ENCODE data around the gene MEG3. TPM values are rescaled to one million over a fixed set of nuclear protein-coding genes. Genes with fewer than 3 reads are reported as not detected.

MEG3 gene
- total RNA-seq, 2 donors from 2014 or later = 6.5 to 9.5 TPM

DNA sequence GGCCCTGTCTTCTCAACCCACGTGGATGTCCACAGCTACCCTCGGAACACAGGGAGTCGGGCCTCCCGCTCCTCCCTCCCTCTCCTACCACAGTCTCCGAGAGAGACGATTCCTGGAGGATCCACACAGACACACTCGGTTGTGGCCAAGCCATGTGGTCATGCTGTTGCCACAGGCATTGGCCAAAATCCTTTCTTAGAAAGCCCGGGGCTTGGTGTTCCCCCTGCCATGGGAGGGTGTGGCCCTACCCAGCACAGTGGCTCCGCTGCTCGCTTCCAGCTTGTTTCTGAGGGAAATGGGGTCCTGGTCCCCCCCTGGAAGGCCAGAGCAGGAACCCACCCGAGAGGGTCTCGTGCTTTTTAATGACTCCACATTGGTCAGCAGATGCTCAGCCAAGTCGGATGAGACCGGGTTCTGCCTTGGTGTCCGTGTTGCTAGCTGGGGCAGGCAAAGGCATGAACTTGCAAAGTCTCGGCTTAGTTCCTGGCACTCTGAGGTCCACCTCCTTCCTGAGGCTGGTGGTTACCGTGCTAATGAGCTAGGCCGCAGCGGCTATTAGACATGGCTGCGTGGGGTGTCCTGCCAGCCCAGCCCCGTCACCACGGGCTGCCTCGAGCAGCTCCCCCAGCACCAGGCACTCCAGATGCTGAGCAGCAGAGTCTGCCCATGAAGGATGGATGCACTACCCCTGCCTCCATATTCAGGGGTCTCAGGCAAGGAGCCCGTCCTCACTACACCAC lies 46.8 kb upstream of the MEG3 start:
- Histone ChIP-seq H3K4me3 (no peak overlapping the region), H3K4me1 (no peaks in the 10 kb centered on the region), H3K9me3 (no peaks in the 10 kb centered on the region), H3K27ac (no peak overlapping the region), H3K36me3 (no peaks in the 10 kb centered on the region), H3K27me3 (no peaks in the 10 kb centered on the region)
- TF ChIP-seq, protein P1, sequence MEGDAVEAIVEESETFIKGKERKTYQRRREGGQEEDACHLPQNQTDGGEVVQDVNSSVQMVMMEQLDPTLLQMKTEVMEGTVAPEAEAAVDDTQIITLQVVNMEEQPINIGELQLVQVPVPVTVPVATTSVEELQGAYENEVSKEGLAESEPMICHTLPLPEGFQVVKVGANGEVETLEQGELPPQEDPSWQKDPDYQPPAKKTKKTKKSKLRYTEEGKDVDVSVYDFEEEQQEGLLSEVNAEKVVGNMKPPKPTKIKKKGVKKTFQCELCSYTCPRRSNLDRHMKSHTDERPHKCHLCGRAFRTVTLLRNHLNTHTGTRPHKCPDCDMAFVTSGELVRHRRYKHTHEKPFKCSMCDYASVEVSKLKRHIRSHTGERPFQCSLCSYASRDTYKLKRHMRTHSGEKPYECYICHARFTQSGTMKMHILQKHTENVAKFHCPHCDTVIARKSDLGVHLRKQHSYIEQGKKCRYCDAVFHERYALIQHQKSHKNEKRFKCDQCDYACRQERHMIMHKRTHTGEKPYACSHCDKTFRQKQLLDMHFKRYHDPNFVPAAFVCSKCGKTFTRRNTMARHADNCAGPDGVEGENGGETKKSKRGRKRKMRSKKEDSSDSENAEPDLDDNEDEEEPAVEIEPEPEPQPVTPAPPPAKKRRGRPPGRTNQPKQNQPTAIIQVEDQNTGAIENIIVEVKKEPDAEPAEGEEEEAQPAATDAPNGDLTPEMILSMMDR (IDR thresholded peaks at IDR 0.05) = no peak
- DNase-seq (ENCODE audit: low spot score) = no peak

DNA sequence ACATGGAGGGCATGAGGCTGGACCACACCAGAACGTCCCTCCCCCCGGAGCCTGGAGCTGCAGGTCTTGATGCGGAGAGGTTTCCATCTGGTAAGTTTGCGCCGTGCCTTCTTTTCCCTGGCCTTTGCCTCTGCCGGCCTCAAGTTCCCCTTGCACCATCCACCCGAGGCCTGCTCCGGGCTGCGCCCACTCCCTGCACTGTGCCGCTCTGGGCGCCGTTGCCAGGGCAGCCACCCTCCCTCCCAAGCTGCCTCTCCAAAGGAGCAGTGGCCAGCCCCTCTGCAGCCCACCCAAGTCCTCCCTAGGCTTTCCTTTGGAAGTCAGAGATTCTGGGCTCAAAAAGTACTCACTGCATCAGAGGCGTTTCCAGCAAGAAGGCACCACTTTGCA lies 46.2 kb upstream of the MEG3 start:
- TF ChIP-seq, protein P1 (IDR thresholded peaks at IDR 0.05) = no peak
- no peaks in the 10 kb centered on the region for H3K27me3 ChIP-seq

GRCh38 chr14:100780246-100780645 lies 45.7 kb upstream of the MEG3 start:
- TF ChIP-seq, protein P1 (IDR thresholded peaks at IDR 0.05) = no peak
- Histone ChIP-seq H3K4me1 (no peaks in the 10 kb centered on the region), H3K27me3 (no peaks in the 10 kb centered on the region), H3K9me3 (no peaks in the 10 kb centered on the region), H3K4me3 (no peak overlapping the region), H3K36me3 (no peaks in the 10 kb centered on the region), H3K27ac (no peak overlapping the region)
- DNase-seq (ENCODE audit: low spot score) = no peak

More for the DNA sequence above, 46.2 kb upstream of the MEG3 start:
- Histone ChIP-seq H3K4me1 (no peaks in the 10 kb centered on the region), H3K27ac (no peak overlapping the region), H3K36me3 (no peaks in the 10 kb centered on the region), H3K9me3 (no peaks in the 10 kb centered on the region), H3K4me3 (no peak overlapping the region)
- no peak for DNase-seq (ENCODE audit: low spot score)

- no peak overlapping the region for H3K4me3 ChIP-seq
- H3K9me3 ChIP-seq = no peaks in the 10 kb centered on the region
- H3K27ac ChIP-seq = no peak overlapping the region
- TF ChIP-seq, protein P1 (IDR thresholded peaks at IDR 0.05) = no peak
- DNase-seq (ENCODE audit: low spot score) = no peak
- H3K4me1 ChIP-seq = no peaks in the 10 kb centered on the region
- no peaks in the 10 kb centered on the region for H3K36me3 ChIP-seq
- no peaks in the 10 kb centered on the region for H3K27me3 ChIP-seq
Measured at GRCh38 chr14:100780646-100781355, 45.1 kb upstream of the MEG3 start.

DNA sequence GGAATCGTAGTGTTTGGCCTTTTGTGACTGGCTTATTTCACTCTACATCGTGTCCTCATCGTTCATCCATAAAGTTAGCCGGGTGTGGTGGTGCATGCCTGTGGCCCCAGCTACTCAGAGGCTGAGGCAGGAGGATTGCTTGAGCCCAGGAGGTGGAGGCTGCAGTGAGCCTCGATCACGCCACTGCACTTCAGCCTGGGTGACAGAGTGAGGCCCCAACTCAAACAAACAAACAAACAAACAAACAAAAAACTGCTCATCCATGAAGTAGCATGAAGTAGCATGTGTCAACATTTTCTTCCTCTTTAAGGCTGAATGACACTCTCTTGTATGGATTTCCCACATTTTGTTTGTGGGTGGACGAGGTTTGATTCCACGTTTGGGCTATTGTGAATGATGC lies 44.0 kb upstream of the MEG3 start:
- TF ChIP-seq, protein P1 (IDR thresholded peaks at IDR 0.05) = no peak
- no peaks in the 10 kb centered on the region for H3K4me1 ChIP-seq
- H3K9me3 ChIP-seq = no peaks in the 10 kb centered on the region
- H3K27ac ChIP-seq = no peak overlapping the region
- no peak for DNase-seq (ENCODE audit: low spot score)
- H3K36me3 ChIP-seq = no peaks in the 10 kb centered on the region
- H3K27me3 ChIP-seq = no peaks in the 10 kb centered on the region
- no peak overlapping the region for H3K4me3 ChIP-seq
